ENCODE results near the gene HSPA4L.

The HSPA4L gene

DNA sequence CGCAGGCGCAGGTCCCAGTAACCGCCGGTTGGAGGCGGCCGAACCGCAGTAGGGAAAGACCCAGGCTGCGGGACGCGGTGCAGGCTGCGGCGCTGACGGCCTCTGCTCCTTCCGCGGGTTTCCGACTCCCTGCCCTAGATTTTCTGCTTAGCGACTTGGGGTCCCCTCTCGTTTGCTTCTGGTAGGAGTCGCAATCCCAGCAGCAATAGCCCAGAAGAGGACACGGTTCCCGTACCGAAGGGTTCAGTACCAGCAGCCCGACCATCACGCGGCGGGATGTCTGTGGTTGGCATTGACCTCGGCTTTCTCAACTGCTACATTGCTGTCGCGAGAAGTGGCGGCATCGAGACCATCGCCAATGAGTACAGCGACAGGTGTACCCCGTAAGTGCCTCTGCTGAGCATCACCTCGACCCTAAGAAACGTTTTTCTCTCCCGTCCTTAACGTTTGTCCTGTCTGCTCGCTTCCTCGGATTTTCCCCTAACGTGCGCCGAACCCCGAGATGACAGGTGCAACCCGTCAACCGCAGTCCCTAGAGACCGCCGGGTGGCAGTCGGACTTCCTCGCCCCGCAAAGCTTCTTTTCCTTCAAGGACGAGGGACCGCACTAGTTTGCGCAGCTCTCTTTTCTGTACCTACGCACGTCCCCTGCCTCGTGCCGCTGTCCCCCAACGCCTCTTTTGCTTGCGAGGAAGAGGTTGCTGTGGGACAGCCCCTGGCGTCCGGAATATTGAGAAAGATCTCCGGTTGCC is at the start of gene HSPA4L:
Gene HSPA4L (plus strand): TSS at position 48 of the 751 bp plus-strand sequence. CDS start 229 bp downstream, at position 277.
- peak; percentile 39 for DNase-seq

DNA sequence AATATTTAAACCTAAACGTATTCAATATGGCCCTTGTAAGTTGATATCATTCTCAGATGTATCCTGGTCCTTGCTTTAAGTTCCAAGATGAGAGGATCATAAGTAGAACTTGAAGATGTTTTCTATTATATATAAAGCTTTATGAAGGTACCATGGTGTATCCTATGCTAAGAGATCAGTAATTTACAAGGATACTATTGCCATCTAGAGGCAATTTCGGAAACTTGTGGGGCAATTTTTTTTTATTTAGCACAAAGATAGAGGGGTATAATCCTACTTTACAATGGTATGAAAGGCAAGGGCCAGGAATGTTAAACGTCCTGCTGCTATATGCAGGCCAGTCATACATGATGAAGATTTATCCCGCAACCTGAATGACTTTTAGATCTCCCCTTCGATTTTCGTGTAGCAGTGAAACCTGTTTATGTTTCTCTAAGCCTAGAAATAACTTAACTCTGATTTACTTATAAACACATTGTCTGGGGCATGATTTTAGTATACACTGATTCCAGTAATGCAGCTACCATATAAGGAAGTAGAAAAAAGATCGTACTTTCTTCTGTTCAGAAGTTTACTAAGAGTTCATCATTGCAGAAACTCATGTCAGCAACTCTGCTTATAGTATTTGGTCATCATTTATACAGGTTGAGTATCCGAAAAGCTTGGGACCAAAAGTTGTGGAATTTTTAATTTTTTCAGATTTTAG is 49.3 kb upstream of the HSPA4L start:
- no peak for DNase-seq

DNA sequence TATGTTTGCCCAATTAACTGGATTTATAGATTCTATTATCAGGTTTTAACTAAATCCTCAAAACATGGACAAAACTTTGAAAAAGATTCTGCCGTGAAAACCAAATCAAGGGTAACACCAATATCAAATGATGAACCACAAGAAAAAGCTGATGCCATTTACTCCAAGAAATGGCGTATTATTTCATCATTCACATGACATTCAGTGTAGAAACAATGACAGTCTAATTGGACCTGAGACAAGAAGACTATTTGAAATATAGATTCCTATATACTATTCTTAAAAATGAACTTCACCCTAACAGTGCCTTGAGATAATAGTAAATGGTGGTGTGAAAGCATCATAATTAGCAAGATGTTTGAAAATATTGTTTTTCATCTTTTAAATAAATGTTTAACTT is 47.1 kb upstream of the HSPA4L start:
- DNase-seq: no peak

DNA sequence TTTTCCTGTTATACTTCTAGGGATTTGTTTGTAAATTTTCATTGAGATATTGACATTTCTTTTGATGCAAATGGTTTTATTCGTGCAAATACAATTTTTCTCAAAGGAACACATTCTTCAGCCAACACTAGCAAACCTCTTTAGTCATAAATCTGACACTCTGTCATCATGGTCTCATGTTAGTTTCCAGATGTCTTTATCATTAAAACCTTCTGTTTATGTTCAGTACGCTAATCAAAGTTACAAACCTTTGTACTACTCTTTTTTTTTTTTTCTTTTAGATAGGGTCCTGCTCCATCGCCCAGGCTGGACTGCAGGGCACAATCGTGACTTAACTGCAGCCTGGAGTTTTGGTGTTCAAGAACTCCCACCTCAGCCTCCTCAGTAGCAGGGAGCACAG is 44.8 kb upstream of the HSPA4L start:
- DNase-seq: no peak

DNA sequence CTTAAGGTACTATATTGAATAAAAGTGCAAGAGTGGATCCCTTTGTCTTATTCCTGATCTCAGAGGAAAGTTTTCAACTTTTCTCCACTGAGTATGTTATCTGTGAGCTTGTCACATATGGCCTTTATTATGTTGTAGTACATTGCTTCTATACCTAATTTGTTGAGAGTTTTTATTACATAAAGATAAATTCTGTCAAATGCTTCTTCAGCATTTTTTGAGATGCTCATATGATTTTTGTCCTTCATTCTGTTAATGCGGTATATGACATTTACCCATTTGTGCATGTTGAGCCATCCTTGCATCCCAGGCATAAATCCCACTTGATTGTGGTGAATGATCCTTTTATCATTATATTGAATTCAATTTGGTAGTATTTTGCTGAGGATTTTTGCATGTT is 40.9 kb upstream of the HSPA4L start:
- DNase-seq: no peak

DNA sequence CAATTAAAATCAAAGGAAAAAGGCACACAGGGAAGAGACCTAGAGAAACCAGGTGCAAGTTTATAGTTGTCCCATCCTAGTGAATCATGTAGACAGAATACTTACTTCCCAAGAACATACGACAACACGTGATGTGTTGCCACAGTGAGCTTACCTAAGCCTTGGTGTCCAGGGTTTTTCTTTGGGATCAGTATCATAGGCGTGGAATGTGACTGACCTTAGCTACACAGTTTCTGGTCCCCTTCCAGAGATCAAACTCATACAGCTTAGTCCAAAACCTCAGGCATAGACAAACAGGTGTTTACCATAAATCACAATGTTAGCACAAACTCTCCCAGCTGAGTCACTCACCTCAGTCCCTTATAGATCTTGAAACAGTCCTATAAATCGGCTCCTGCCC is 34.2 kb upstream of the HSPA4L start:
- DNase-seq: no peak

DNA sequence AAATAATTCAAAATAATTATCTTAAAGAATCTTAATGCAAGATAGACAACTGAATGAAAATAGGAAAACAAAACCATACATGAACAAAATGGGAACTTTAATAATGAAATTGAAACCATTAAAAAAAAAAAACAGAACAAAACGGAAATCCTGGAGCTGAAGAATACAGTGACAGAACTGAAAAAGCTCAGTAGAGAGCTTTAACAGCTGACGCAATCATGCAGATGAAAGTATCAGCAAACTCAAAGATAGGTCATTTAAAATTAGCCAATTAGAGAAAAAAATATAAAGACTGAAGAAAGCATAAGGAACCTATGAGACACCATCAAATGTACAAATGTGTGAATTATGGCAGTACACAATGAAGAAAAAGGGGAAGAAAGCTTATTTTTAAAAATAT is 33.2 kb upstream of the HSPA4L start:
- no peak for DNase-seq

DNA sequence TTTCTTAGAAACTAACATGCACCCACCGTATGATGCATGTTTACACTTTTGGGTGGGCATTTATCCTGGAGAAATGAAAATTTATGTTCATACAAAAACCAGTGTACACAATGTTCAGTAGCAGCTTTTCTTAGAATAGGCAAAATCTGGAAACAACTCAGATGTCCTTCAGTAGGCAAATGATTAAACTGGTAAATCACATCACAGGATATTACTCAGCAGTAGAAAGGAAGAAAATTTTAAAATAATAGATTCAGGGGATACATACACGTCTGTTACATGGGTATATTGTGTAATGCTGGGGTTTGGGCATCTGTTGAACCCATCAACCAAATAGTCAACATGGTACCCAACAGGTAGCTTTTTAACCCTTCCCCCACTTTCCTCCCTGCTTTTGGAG is 25.2 kb upstream of the HSPA4L start:
- no peak for DNase-seq

DNA sequence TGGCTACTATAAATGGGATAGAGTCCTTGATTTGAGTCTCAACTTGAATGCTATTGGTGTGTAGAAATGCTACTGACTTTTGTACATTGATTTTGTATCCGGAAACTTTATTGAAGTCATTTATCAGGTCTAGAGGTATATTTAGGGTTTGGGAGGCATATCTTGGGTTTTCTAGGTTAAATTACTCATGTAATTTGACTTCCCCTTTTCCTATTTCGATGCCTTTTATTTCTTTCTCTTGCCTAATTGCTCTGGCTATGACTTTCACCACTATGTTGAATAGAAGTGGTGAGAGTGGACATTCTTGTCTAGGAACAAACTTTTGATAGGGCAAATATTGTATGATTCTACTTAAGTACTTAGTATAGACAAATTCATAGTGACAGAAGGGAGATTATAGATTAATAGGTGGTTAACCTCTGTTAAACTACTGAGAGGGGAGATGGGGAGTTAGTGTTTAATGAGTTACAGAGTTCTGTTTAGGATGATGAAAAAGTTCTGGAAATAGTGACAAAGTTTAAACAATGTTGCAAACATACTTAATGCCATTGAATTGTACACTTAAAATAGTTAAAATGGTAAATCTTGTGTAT is 22.8 kb upstream of the HSPA4L start:
- DNase-seq: no peak

DNA sequence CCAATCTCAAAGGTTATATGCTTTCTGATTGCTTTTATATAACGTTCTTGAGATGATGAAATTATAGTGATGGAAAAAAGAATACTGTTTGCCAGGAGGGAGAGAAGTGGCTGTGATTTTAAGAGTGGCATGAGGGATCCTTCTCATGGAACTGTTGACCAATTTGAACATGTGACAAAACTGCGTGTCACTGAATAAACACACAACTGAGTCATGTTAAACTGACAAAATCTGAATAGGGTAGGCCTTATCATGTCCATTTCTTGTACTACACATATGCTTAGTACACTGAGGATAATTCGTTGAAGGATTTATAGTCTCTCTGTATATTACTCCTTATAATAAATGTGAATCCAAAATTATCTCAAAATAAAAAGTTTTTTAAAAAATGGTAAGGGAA is 22.2 kb upstream of the HSPA4L start:
- DNase-seq: no peak

DNA sequence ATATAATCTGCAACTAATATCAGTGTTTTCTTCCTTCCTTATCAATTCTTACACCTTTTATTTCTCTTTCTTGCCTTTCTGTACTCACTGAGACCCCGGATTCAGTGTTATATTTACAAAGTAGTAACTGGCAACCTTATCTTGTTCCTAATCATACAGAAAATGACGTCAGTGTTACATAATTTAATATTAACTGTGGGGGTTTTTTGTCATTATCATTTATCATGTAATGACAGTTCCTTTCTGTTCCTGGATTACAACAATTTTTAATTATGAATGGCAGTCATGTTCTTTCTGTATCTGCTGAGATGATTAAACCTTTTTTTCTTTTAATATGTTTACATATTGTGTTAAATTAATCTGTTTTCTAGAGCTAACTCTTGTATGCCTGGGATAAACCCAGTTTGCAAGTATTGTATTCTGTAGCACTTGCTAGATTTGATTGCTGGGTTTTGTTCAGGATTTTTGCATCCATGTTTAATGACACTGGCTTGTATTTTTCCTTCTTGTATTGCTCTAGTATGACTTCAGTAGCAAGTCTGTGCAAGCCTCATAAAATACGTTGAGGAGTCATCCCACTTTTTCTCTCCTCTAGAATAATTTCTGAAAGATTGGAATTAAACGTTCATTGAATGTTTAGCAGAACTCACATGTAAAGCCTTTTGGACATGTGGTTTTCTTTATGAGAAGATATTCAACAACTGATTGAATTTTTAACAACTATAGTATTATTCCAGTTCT is 10.4 kb upstream of the HSPA4L start:
- DNase-seq: no peak

DNA sequence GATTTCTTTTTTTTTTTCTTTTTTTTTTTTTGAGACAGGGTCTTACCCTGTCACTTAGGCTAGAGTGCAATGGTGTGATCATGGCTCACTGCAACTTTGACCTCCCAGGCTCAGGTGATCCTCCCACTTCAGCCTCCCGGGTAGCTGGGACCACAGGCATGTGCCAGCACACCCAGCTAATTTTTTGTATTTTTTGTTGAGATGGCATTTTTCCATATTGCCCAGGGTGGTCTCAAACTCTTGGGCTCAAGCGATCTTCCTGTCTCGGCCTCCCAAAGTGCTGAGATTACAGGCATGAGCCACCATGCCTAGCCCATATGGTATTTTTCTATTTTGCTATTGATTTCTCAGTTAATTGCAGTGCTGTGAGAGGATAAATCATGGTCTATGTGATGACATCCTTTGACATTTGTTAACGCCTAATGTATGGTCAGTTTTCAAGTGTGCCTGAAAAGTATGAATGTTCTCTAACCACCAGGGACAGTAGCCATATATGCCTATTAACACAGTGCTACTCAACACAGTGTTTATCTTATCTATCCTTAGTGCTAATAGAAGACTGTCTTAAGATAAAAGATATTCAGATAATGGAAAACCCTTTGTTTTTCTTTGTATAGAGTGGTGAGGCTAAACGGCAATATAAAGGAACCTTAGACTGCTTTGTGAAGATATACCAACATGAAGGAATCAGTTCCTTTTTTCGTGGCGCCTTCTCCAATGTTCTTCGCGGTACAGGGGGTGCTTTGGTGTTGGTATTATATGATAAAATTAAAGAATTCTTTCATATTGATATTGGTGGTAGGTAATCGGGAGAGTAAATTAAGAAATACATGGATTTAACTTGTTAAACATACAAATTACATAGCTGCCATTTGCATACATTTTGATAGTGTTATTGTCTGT is 9.1 kb upstream of the HSPA4L start:
- DNase-seq: no peak

DNA sequence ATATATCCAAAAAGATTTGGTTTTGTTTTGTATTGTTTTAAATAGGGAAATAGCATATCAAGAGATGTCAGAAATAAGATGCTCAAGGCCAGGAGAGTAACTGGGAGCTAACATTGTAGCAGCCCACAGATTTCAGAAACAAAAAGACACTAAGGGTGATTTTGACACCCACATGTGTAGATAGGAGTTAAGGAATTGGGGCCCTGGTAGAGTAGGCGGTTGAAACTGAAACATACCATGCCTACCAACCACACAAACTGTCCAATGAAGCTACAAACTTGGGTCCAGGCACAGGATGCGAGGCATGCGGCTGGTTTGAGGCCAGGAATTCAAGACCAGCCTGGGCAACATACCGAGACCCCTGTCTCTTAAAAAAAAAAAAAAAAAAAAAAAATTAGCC is 6.3 kb upstream of the HSPA4L start:
- DNase-seq: no peak

DNA sequence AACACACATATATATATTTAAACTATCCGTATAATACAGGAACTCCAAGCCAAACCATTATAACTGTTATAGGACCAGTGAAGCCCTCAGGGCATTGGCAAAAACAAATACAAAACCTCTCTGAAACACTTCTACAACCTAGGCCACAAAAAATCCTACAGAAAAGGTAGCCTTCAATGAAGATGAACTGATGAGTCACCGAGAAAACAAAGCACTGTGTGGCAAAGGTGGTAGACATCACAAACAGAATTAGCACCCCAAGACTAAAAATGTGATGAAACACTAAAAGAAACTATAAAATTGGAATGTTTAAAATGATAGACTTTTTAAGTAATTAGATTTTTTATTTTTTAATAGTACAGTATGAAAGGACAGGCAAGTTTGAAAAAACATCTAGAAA is 5.5 kb upstream of the HSPA4L start:
- DNase-seq: no peak

DNA sequence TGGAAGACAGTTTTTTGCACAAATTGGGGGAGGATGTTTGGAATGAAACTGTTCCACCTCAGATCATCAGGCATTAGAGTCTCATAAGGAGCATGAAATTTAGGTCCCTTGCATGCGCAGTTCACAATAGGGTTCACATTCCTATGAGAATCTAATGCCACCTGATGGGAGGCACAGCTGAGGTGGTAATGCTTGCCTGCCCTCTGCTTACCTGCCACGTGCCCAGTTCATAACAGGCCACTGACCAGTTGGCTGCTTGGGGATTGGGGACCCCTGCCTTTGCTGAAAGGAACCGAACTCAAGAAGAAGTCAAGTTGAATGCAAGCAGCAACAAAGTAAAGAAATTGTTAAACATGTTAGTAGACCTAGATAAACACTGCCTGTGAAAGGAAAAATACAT is 4.6 kb upstream of the HSPA4L start:
- DNase-seq: no peak

DNA sequence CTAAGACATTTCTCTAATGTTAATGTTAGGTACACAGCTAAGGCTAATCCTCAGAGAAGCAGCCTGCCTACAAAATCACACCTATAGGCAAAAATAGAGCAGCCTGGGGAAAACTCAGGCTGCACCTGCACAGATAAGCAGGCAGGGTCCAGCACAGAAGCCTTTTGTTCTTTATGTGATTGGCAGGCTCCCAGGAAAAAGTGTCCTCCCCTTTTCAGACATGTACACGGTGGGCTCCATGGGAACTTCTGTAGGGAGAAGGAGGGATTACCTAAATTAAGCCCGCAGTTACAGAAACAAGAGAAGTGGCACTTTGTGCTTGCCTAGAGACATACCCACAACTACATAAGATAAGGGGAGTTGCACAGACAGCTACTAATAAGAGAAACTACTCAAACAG is 4.0 kb upstream of the HSPA4L start:
- DNase-seq: no peak

DNA sequence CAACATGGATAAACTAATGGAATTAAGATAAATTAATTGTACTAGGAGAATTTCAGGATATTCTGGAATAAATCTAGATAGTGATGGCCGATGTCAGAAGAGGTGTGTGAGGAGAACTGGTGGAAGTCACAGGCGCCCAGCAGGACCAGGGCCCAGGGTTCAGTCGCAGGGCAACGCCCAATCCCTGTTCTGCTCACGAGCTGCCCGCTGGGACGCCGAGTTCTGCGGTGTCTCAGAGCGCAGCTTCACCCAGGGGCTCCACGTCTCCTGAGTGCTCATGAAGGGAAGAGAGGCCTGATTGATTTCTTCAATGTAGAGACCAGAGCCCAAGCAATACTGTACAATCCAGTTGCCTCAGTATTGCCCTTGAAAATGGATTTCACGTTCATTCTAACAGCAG is 1.5 kb upstream of the HSPA4L start:
- no peak for DNase-seq

DNA sequence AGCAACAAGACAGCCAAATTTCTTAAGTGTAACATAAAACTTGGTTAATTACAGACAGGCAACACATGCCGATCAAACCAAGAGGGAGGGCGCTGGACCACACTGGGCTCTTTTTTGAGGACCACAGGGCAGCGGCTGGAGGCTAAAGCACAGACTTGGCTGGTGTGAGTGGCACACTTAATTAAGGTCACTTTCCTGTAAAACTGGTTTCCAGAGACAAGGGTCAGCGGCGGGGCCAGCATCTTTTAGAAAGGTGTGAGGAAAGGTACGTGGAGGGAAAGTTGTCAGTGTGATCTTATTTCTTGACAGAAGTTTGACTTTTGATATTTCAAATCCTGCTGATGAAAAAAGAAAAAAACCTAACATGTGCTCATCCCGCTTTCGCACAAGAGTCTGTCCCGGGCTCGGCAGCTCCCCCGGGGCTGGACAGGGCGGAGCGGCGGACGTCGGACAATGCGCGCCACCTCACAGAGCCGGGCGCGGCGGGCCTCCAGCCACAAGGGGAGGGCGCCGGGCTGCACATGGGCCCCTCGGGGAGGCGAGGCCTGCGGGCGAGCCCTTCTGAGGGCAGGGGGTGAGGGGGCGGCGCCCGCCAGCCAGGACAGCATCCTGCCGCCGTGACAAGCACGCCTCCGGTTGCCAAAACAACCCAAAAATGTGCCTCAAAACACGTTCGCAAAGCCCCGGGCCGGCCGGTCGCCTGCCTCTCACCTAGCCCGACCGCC is 660 bp upstream of the HSPA4L start:
- DNase-seq: no peak

DNA sequence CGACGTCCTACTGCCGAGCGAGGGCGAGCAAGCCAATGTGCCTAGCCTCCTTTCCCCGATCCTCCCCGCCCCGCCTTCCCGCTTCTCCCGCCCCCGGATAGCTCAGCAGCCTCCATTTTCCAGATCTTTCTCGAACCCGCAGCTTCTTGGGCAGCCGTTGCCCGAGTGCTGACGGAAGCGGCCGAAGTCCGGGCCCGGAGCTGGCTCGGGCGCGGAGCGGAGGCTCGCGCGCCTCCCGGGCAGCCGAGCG is 172 bp upstream of the HSPA4L start:
- DNase-seq: peak; percentile 65

DNA sequence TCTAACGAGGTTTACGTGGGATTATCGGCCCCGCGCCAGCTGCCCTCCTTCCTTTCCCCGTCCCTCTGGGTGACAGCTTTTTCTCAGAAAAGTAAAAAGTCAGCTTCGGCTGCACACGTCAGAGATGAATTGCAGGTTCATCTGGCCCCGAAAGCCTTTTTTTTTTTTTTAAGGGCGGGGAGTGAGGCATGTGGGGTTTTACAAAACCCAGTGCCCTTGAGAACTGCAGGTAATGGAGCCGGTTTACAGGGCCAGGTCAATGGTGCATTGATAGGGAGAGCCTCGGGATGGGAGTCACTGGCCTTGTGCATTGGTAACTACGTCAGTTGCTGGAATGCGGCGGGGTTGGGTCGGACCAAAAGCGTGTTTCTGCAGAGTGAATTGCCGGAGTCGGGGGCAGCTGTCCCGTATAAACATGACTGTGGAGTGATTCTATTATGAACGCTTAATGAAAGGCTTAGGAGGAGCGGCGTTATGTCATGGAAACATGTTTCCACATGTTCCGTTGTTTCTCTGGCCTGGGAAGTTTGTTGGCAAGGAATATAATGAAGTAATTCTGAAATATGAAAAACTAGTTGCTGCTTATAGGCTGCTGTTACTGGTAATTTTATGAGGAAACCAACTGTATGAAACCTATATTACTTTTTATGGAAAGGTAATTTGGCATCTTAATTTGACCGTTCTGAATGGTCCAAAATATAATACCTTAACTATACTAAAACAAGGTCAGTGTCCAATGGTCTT is 1.1 kb downstream of the HSPA4L start:
- peak; percentile 41 for DNase-seq

Data from stimulated activated CD4-positive, alpha-beta T cell treated with anti-CD3 and anti-CD28 coated beads, Interleukin-1b, Interleukin-23, amount 100 ng/mL, for 48 hours (primary cell).